Measurements from ENCODE around the gene IAPP.

DNA sequence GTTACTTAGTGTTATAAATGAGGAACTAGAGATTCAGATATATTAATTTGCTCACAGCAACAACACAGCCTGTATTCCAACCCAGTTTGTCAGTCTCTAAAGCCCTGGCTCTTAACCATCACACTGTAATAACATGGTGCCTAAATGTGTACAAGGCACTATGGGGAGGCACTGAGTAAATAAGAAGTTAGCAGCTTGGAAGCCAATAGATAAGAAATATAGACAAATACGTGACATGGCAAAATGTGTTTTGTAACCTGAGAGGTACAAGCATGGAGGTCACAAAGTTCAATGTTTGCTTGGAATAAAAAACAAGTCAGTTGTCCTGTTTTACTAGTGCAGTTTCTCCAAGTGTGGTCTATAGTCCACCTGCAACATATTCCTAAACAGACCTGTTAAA lies 21.7 kb upstream of the IAPP start:
- TF ChIP-seq POLR2A (IDR thresholded peaks at IDR 0.05), result no peak
- no peak for TF ChIP-seq CTCF (IDR thresholded peaks at IDR 0.05)

Measured in sigmoid colon (tissue), 3 donors.